ENCODE data around the gene ANAPC5.

DNA sequence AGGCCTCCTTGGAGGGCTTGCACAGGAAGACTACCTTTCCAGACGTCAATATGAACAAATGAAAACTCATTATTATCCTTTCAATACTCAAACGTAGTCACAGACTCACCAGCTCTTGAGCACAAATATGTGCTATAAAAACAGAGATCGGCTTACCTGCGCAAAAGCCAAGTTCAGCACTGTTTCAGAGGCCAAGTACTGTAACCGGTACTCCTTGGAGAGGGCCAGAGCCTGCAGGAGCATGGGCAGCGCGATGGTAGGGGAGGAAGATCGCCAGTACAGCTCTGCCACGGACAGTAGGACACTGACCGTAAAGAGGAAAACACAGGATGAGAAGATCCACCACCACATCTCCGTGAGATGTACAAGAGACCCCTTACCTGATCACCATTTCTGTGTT, 34.1 kb downstream of the ANAPC5 start:
- no peak for TF ChIP-seq POLR2AphosphoS5 (IDR thresholded peaks at IDR 0.05; ENCODE audit: low read depth, low read length)
- TF ChIP-seq POLR2A (IDR thresholded peaks at IDR 0.05; ENCODE audit: low read depth, low read length) = no peak

Data from GM12892 (cell line).